NCI-H748 treated with DMSO at 0.1 percent for 48 hours (cell line): ENCODE measurements around the gene HEXD.

Experiments used
- DNase-seq: peaks from one replicate; lab custom pipeline; 2025; lab: John Stamatoyannopoulos, UW

Gene HEXD

GRCh38 chr17:82489851-82490511, 71.8 kb downstream of the HEXD start:
- DNase-seq: no peak

GRCh38 chr17:82490512-82491195, 72.5 kb downstream of the HEXD start:
- no peak for DNase-seq

- no peak for DNase-seq
These were observed 73.0 kb downstream of the HEXD start for GRCh38 chr17:82491196-82491530.

GRCh38 chr17:82491533-82491932, 73.4 kb downstream of the HEXD start:
- DNase-seq: no peak
